Measurements from ENCODE around the gene ZCRB1. TPM values are rescaled to one million over a fixed set of nuclear protein-coding genes. Genes with fewer than 3 reads are reported as not detected.
A peak's percentile ranks its signal among the peaks of the same experiment; 100 is the strongest.

Gene ZCRB1, protein sequence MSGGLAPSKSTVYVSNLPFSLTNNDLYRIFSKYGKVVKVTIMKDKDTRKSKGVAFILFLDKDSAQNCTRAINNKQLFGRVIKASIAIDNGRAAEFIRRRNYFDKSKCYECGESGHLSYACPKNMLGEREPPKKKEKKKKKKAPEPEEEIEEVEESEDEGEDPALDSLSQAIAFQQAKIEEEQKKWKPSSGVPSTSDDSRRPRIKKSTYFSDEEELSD
- 10 to 100 TPM in 1 of 2 donors, 1 to 10 TPM in 1; 9.8 to 16.7 TPM for total RNA-seq
- polyA plus RNA-seq, result 10 to 100 TPM; 16.2 to 66.3 TPM

GRCh38 chr12:42325653-42326474 lies at the start of gene ZCRB1, which contains the start of gene PPHLN1:
Gene ZCRB1 (minus strand): TSS chr12:42326094. CDS start chr12:42324102, 1,992 bp downstream.
Gene PPHLN1 (plus strand): TSS chr12:42326167. CDS start chr12:42335903, 9,736 bp downstream.
- no peaks in the 10 kb centered on the region for H3K27me3 ChIP-seq (ENCODE audit: control insufficient read depth in 4 of 4, insufficient read depth in 4 of 4, low read length in 3 of 4)
- H3K36me3 ChIP-seq (ENCODE audit: control insufficient read depth in 4 of 4, insufficient read depth in 3 of 4, low read depth in 1 of 4, low read length in 3 of 4), result peaks cover 0 to 8% (median 5%) of the 10 kb centered on the region in 4 donors
- peak within 1 kb of the TSS; percentile 50 to 73 for H3K27ac ChIP-seq (ENCODE audit: low read depth in 1 of 2, low read length in 2 of 2)
- under 1% methylated on average over 55 of the region's 55 CpGs for WGBS
- TF ChIP-seq EGR1 (IDR thresholded peaks at IDR 0.05; ENCODE audit: low read depth in 2 of 2) (no peak), REST (IDR thresholded peaks at IDR 0.05) (peak; percentile 29), HNF4A (conservative IDR thresholded peaks at IDR 0.05) (peak in 1 of 2 donors; percentile 24), TAF1 (conservative IDR thresholded peaks at IDR 0.05) (peak; percentile 68), FOXA1 (IDR thresholded peaks at IDR 0.05) (no peak), RAD21 (IDR thresholded peaks at IDR 0.05) (peak; percentile 33 to 49), SP1 (IDR thresholded peaks at IDR 0.05) (no peak), RXRA (IDR thresholded peaks at IDR 0.05) (peak; percentile 35 to 61), GABPA (IDR thresholded peaks at IDR 0.05 in 1 of 2, conservative IDR thresholded peaks at IDR 0.05 in 1 of 2) (peak; percentile 59 to 89), JUND (IDR thresholded peaks at IDR 0.05) (no peak), NR2F2 (IDR thresholded peaks at IDR 0.05) (peak; percentile 16), ZBTB33 (IDR thresholded peaks at IDR 0.05) (no peak), YY1 (IDR thresholded peaks at IDR 0.05) (peak; percentile 78), FOXA2 (IDR thresholded peaks at IDR 0.05) (no peak), HNF4G (IDR thresholded peaks at IDR 0.05) (no peak)
- TF ChIP-seq, protein P1, sequence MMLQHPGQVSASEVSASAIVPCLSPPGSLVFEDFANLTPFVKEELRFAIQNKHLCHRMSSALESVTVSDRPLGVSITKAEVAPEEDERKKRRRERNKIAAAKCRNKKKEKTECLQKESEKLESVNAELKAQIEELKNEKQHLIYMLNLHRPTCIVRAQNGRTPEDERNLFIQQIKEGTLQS (IDR thresholded peaks at IDR 0.05), result no peak
- TF ChIP-seq, protein P2, sequence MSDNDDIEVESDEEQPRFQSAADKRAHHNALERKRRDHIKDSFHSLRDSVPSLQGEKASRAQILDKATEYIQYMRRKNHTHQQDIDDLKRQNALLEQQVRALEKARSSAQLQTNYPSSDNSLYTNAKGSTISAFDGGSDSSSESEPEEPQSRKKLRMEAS (IDR thresholded peaks at IDR 0.05), result peak; percentile 44
- TF ChIP-seq, protein P3, sequence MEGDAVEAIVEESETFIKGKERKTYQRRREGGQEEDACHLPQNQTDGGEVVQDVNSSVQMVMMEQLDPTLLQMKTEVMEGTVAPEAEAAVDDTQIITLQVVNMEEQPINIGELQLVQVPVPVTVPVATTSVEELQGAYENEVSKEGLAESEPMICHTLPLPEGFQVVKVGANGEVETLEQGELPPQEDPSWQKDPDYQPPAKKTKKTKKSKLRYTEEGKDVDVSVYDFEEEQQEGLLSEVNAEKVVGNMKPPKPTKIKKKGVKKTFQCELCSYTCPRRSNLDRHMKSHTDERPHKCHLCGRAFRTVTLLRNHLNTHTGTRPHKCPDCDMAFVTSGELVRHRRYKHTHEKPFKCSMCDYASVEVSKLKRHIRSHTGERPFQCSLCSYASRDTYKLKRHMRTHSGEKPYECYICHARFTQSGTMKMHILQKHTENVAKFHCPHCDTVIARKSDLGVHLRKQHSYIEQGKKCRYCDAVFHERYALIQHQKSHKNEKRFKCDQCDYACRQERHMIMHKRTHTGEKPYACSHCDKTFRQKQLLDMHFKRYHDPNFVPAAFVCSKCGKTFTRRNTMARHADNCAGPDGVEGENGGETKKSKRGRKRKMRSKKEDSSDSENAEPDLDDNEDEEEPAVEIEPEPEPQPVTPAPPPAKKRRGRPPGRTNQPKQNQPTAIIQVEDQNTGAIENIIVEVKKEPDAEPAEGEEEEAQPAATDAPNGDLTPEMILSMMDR (IDR thresholded peaks at IDR 0.05; ENCODE audit: low read depth, low read length, missing input control), result no peak
- peaks cover 8 to 33% (median 21%) of the 10 kb centered on the region in 4 donors for H3K4me1 ChIP-seq (ENCODE audit: control insufficient read depth in 4 of 4, insufficient read depth in 4 of 4, low read length in 3 of 4)
- no peaks in the 10 kb centered on the region for H3K9me3 ChIP-seq (ENCODE audit: control insufficient read depth in 4 of 4, low read length in 3 of 4)
- peak; percentile 84 for DNase-seq (ENCODE audit: low spot score)
- peak within 1 kb of the TSS; percentile 96 to 98 (median 97) for H3K4me3 ChIP-seq (ENCODE audit: low read depth in 1 of 3, low read length in 3 of 3)
- H3K9ac ChIP-seq (ENCODE audit: low read depth in 1 of 2, low read length in 2 of 2), result peak within 1 kb of the TSS; percentile 87 to 88
